Glomerular visceral epithelial cell (primary cell): ENCODE data around the gene BMP8B.
A peak's percentile ranks its signal among the peaks of the same experiment; 100 is the strongest.
"Not testable (repeated sequence)": the region's sequence is repeated elsewhere in the genome, so short reads cannot be mapped to it uniquely, and the experiment has no call there.

ENCODE experiments used
- DNase-seq: peaks from one replicate; pipeline ENCODE4 v3.0.0-alpha.2; 2016; ENCODE audit errors: extremely low spot score

Gene BMP8B

DNA sequence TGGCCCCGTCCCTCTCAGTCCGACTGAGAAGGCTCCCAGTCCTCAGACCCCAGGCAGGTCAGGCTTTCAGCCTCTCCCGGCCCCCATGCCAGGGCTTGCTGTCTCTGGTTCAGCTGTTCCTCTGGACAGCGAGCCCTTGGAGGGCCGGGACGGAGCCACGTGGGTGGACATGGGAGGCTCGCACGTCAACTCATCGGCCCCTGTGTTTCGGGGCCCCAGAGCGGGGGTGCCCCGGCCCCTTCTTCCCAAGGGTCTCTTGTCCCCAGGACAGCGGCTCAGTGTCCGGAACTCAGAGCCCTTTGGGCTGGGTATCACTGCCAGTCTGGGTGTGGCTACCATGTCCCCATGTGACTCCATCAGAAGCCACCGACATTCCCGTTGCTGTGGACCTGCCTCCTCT lies 10.8 kb downstream of the BMP8B start:
- not testable (repeated sequence) for DNase-seq

DNA sequence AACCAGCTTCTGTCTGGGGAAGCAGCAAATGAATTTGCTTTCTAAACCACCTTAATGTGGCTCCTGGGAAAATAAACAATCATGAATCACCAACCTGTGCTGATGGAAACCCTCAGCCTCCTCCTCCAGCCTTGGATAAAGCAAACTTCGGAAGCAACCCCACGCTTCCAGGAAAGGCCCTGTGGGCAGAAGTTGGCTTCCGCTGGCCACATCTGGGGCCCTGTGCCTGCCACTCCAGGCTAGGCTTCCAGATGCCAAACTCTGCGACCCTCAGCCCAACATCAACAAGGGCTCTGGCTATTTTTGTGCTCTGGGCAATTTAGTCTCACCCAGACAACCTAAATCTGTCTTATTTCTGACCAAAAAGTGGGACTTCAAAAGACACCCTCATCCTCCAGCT lies 11.4 kb downstream of the BMP8B start:
- no peak for DNase-seq

DNA sequence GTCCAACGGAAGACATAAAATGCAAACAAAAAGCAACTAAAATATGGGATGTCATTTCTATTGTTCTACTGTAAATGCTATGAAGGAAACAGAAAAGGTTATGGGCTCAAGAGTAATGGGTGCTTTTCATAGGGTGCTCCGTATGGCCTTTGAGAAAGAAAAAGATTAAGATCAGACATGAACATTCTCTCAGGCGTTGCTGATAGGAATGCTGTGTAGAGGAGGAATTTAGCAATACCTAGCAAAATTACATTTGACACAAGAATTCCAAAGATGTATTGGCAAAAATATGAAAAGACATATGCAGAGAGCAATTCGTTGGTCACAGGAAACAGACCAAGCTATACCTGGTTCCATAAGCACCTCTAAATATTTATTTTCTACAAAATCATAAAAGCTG lies 11.8 kb downstream of the BMP8B start:
- DNase-seq: no peak

DNA sequence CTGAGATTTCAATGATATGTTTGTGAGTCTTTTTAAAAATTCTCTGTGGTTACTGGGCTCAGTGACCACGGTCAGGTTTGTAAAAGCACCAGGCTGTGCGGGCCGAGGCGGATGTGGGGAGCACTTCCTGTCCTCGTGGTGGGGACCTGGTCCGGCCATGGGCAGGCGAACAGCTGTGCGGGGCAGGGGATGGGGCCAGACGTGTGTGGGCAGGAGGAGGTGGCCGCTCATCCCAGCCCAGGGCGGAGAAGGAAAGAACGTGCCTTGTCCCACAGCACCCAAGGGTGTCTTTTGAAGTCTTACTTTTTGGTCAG lies 12.3 kb downstream of the BMP8B start:
- peak; percentile 43 for DNase-seq

DNA sequence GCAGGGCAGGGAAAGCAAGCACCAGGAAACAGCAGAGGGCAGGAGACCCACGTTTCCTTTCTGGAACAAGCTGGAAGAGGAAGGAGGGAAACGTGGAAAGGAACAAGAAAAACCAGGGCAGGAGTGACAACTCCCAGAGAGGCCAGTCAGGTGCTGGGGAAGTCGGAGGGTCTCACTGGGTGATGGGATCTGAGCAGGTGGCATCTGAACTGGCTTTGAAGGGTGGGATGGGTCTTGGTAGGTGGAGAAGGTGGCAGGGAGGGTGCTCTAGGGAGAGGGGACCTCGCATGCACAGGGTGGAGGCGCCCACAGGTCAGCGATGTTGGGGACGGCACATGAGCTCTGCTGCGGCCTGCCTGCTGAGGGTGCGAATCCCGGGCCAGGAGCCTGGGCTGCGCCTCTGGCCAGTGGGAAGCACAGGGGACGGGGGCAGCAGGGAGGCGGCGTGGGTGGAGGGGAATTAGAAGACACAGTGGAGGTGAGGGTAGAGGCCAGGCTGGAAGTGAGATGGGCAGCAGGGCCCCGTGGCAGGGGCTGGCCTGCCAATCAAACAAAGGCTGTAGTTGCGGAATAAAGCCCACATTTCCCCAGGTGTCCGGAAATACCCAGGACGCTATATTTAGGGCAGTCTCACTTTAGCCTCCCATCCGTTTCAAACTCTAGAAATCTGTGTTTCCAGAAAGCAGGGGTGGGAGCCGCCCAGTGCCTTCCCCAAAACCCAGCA lies 12.8 kb downstream of the BMP8B start:
- DNase-seq: not testable (repeated sequence)

DNA sequence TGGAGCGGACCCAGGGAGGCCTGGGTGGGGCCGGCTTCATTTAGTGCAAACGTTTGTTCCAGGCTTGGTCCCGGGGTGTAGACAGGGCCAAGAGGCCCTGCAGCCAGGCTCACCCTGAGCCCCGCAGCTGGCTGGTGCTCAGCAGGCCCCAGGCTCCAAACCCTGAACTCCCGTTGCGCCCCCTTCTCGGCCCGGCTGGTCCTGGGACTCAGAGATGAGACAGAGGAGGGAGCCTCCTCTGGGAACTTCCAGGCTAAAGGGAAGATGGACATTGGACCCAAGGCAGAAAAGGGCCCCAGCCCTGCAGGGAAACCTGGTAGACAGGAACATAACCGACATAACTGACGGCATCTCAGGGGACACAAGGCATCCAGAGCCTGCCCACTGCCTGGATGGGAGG lies 13.5 kb downstream of the BMP8B start:
- DNase-seq: not testable (repeated sequence)

DNA sequence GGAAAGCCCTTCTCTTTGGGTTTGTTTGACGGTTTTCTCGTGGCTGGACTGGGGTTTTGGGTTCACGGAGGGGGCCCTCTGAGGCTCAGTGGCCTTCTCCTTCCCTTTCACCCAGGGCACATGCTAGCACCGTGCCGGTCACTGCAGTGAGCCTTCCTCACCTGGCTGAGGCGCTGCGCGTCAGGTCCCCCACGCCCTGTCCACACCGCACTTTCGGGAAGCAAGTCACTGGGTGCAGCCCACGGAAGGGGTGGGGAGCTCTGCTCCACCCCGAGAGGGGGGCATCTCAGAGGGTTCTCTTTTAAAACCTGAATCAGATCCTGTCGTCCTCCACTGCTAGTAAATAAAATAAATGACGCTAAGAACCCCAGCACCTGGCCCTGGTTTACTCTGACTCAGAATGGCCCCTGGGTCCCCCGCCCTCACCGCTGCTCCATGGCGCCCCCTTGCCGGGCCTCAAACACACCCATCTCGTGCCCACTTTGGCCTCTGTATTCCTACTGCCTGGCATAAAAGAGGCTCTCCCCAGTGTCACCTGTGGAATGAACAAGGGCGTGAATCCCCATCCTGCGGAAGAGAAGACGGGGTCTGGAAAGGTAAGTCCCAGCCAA lies 15.2 kb downstream of the BMP8B start:
- not testable (repeated sequence) for DNase-seq

DNA sequence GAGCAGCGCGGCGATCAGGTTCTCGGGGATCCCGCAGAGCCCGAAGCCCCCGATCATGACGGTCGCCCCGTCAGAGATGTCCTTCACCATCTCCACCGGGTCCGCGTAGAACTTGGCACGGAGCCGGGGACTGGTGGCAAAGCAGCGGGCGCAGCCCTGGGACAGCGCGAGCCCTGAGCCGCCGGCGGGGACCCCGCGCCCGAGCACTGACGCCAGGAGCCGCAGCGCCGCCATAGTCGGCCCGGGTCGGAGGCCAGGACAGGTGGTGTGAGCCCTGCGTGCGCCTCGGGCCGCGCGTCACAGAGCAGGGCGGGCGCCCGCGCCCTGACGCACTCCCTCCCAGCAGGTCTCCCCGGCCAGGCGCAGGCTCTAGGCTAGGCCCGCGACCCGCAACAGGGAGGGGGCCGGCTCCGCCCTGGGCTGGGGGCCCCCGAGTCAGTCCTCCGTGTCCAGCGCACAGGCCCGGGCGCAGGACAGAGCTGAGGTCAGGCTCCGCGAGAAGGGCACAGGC lies 17.6 kb downstream of the BMP8B start, which contains the start of gene OXCT2:
TSS of gene OXCT2 (minus strand) at position 327 of the 511 bp plus-strand sequence. CDS start at position 234, 93 bp downstream.
- not testable (repeated sequence) for DNase-seq

DNA sequence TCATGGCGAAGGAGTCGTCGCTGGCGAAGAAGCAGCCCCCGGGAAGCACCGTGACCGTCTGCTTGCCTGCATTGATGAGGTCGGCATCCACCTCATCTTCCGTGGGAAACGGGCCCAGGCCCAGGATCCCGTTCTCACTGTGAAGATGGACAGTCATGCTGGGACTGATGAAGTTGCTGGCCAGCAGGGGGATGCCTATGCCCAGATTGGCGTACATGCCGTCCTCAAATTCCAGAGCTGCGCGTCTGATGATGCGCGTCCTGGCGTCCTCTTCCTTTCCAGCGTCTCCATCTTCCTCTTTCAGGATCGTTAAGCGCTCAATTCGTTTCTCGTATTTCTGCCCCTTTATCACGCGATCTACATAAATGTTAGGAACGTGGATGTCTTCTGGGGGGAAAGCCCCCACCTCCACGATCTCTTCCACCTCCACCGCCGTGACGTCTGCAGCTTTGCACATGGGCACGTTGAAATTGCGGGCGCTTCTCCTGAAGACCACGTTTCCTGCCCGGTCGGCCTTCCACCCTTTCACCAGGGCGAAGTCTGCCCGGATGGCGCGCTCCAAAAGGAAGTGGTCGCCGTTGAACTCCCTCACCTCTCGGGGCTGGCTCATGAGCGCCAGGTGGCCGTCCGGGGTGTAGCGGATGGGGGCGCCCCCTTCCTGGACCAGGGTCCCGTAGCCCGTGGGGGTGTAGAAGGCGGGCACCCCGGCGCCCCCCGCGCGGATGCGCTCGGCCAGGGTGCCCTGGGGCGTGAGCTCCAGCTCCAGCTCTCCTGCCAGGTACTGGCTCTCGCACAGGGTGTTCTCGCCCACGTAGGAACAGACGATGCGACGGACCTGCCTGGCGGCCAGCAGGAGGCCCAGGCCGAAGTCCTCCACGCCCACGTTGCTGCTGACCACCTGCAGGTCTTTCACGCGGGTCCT lies 18.3 kb downstream of the BMP8B start:
- DNase-seq: not testable (repeated sequence)

DNA sequence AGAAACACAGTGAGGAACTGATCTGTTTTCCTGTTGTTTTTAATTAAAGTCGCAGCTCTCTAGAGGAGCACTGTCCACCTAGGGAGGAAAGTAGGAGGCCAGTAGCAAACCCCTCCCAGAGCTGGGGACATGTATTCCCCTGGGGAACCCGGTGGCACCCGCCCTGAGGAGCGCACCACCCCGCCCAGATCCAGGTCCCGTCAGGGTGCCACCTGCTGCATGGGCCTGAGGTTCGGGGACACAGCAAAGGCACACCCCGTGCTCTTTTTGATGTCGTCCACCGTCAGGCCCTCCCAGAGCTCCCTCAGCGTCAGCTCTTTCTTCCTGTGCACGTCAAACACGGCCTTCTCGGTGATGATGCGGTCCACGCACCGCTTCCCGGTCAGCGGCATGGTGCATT lies 19.2 kb downstream of the BMP8B start:
- not testable (repeated sequence) for DNase-seq

DNA sequence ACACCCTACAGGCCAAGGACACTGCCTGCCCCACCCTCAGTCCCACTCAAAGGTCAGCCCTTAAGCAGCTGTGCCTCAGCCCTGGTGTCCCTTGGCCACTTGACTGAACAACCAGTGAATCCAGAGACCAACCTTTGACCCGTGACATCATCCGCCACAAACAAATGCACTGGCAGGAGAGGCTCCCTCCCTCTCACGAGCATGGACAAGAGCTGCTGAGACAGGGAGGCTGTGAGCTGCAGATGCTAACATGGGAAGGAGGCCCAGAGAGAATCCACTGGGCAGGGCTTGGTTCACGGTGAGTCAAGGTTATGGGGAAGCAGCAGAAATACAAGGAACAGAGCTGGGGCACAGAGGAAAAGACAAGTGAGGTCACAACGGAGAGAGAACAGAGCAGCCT lies 22.2 kb downstream of the BMP8B start:
- DNase-seq: not testable (repeated sequence)

DNA sequence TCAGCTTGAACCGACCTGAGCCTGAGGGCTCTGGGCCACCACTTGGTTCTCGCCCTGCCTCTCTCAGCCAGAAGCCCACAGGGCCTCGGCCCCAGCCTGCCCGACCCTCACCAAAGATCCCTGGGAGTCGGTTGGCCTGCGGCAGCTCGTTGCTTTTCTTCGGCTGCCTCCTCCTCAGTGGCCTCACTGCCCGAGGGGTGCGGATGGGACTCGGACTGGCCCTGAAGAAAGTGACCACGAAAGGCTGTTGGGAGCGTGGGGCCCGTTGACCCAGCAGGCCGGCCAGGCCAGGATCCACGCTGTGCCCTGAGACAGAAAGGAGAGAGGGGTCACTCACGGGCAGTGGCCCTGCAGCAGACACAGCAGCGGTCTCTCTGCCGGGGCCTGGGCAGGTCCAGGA lies 24.2 kb downstream of the BMP8B start:
- not testable (repeated sequence) for DNase-seq

DNA sequence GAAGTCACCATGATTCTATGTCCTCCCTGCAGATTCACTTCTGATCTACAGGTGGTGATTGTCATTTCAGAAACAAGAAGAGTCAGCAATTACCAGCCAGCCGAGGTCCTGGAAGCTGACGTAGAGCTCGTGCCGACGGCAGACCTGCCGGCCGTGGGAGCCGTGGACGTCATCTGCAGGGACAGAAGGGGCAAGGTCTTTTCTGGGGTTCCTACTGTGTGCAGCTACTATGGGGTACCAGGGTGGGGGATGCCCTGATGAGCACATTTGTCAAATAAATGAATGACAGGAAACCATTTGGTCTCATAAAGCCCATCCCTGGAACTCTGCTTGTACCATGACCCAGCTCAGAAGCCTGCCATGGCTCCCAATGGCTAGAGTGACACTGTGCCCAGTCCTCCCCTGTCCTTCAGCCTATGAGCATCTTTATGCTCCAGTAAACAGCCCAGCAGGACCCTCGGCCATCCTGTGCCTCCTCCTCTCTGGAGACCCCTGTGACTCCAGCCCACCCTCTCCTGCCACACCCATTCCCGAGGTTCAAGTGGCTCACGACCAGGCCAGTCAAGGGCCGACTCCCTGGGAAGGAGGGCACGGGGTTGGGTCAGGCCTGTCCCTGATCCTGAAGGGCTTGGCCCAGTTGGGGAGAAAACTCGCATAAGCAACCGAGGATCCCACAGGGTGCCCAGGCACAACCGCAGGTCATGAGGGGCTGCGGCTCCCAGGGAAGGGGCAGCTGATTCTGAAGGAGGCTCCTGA lies 24.9 kb downstream of the BMP8B start:
- DNase-seq: not testable (repeated sequence)

DNA sequence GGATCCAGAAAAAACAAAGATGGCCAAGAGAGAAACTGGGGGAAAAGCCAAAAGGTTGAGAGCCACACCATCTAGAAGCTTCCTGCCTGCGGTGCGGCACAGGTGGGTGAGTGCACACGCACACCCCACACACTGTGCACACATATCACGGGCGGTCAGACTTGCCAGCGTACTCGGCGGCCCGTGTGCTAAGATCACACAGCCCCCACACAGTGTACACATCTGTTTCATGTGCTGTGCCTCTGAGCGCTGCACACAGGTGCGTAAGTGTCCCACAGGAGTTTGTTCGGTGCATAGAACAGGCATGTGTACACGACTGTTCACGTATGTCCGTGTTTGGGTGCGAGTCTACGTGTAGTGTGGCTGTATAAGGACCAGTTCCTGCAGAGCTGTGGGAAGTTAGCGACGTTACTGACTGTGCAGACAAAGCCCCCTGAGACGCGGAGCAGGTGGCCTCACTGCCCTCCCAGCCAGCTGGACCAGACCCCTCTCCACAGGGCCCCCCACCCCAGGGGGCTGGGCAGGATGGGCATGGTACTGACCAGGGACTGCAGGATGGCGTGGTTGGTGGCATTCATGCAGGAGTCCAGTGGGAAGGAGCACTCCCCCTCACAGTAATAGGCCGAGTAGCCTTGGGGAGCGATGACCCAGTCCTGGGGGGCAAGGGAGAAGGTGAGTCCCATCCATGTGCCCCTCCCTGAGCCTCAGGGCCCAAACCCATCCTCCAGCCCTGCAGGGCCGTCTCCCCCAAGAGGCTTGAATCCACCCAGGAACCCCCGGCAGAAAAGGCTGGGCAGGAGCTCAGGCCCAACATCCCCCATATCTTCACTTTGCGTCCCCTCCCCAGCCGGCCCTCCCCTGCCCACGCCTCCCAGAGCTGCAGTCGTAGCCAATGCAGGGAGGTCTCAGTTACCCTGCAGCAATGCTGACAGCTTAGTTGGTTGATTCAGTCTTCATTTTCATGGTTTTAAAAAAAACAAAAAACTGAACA lies 25.8 kb downstream of the BMP8B start:
- DNase-seq: no peak

DNA sequence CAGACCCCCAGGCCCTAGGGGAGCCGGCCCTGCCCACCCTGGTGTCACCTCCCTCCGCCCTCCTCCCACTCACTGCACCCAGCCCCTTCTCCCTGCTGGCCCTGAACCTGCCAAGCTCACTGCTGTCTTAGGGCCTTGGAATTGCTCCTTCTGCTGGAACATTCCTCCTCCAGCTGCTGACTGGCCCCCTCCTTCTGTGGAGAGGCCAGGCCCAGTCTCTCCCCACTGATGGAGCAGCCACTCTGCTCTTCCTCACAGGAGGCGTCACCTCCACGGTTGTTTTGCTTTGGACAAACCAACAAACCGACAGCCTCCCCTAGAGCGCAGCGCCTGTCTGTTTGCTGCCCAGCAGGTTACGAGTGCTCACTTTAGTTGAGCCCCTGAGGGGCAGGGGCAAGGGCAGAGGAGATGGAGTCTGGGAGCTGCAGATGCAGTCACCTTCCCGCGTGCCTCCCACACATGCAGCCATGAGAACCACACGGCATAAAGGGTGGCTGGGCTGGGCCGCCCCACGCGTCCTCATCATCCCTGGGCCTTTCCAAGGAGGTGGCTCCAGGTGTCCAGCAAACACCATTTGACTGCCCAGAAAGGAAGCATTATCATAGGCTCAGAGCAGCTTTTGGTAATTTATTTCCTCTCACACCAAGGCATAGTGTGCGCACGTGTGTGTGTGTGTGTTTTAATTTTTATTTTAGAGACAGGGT lies 27.0 kb downstream of the BMP8B start:
- DNase-seq: no peak

DNA sequence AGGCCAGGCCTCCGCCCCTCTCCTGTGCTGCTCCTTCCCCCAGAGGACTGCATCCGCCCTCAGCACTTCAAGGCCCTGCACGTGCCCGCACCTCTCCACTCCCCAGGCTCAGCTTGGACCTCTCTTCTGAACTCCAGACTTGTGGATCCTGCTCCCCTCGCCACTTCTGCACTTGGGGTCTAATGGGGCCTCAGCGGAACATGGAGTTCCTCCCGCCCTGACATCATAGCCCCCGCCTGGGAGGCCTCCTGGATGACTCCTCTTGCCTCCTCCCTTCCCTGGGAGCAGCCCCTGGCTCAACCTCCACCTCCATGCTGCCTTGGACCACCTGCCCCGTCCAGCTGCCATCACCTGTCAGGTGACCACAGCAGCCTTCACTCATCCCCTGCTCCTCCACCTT lies 27.6 kb downstream of the BMP8B start:
- DNase-seq: no peak

DNA sequence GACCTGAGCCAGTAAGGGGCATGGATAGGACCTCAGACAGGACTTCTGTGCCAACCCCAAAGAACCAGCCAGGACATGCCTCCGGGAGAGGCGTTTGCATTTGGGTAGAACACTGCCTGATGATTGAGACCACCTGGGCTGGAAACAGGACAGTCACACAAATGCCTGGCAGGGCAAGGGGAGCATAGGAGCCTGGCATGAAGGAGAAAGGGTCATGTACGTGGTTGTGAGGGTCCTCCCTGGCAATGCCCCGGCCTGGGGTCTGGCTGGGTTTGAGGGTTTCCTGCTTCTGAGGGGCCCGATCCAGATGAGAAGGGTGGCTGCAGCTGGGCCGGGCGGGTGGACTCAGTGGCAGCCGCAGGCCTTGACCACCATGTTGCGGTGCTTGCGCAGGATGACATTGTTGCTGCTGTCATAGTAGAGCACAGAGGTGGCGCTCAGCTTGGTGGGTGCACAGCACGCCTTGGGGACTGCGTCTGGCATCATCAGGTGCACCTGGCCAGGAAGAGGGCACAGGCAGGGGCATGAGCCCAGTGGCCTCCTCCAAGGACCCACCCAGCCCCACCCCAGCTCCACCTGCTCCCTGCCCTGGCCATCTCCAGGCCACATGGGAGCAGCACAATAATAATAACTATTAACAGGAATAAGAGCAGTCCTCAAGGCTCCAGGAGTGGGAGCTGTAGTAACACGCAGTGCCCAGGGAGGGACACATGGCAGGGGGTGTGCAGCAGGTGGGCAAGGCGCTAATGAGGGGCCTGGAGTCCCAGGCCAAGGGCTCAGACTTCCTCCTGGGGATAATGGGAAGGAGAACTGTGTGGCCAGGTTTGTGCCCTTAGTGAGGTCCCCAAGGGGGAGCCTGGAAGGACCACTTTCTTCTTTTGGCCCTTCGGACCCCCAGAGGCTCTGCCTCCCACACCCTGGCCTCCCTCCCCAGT lies 28.3 kb downstream of the BMP8B start:
- no peak for DNase-seq

DNA sequence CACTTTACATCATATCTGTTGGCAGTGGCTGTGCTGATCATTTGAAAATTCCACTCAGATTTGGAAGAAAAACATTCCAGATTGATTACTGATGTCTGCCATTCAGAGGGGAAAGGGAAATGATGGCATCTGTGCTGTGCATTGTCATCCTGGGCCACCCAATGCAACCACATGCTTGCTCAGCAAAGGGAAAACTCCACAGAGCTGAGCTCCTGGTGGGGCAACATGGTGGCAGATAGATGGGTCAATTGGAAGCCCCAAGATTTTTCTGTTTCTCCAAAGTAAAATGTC lies 29.3 kb downstream of the BMP8B start:
- DNase-seq: no peak
